GM21360 (cell line): Measurements from ENCODE around the gene ABRACL.
A peak's percentile ranks its signal among the peaks of the same experiment; 100 is the strongest.
"Not testable (repeated sequence)": the region's sequence is repeated elsewhere in the genome, so short reads cannot be mapped to it uniquely, and the experiment has no call there.

Experiments
- ATAC-seq: cut with Tn5 transposase; IDR thresholded peaks from one replicate; pipeline ENCODE4 v1.9.1; 2021; ENCODE audit warnings: mild to moderate bottlenecking, moderate library complexity; ENCODE audit not compliant: unreplicated experiment

The ABRACL gene

DNA sequence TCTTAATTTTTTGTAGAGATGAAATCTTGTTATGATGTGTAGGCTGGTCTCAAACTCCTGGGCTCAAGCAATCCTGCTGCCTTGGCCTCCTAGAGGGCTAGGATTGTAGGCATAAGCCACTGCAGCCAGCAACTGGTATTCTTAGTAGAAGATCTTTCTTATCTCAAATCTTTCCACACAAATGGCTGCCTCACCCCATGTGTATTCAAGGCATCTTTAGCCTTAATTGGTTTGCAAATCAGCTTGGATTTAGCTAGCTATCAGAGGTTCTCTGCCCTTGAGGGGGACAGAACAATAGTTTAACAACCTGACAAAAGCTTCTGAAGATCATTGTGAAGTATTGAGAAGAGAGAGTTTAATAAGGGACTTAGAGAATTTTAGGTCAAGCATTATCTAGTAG is 17.9 kb upstream of the ABRACL start:
- ATAC-seq, result no peak

DNA sequence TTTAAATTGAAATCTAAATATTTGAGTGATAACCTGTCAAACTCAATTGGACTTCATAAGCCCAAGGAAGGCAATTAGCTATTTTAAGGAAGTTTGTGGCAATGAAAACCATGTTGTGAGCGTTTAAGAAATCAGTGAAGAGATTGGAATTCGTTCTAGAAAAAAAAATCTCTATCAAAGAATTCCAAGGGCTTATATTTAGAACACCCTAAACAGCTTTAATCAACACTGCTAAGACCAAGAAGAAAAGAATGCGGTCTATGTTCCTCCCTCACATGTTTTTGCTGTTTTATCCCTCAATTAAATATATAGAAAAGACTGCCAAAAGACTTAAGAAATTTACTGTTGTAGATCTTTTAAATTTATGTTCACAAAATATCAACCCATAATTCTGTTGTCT is 16.6 kb upstream of the ABRACL start:
- ATAC-seq, result no peak

DNA sequence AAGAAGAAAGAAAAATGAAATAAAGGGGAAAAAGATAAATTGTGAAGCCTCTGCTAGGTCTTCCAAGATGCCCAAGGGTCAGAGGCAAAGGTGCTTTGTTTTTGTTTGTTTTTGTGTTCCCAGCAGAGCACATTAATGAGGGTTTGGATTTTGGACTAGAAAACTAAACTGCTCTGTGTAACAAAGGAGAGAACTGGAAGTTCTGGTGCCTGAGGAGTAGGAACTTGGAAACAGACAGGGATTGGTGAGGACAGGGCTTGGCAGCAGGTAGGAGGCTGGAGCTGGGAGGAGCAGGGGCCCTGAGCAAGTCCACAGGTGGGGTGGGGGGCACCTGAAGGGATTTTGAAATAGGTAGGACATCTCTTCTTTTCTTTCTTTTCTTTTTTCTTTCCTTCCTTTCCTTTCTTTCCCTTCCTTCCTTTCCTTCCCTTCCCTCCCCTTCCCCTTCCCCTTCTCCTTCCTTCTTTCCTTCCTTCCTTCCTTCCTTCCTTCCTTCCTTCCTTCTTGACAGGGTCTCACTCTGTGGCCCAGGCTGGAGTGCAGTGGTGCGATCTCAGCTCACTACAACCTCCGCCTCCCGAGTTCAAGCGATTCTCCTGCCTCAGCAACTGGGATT is 15.3 kb upstream of the ABRACL start:
- no peak for ATAC-seq

DNA sequence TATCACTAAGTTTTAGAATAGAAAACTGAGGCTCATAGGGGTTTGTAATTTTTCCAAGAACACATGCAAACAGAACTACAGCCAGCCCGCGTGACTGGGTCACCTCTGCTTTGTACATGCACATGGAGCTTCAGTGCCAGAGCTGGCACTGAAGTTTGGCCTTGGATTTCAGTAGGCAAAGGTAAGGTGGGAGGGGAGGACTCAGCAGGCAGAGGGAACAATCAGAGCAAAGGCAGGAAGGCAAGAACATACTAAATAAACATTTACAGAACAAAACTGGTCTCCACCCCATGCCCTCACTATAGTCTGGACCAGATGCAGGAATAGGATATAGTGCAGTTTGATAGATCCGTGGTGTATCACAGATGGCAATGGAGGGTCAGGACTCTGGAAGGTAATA is 13.6 kb upstream of the ABRACL start:
- ATAC-seq, result no peak

DNA sequence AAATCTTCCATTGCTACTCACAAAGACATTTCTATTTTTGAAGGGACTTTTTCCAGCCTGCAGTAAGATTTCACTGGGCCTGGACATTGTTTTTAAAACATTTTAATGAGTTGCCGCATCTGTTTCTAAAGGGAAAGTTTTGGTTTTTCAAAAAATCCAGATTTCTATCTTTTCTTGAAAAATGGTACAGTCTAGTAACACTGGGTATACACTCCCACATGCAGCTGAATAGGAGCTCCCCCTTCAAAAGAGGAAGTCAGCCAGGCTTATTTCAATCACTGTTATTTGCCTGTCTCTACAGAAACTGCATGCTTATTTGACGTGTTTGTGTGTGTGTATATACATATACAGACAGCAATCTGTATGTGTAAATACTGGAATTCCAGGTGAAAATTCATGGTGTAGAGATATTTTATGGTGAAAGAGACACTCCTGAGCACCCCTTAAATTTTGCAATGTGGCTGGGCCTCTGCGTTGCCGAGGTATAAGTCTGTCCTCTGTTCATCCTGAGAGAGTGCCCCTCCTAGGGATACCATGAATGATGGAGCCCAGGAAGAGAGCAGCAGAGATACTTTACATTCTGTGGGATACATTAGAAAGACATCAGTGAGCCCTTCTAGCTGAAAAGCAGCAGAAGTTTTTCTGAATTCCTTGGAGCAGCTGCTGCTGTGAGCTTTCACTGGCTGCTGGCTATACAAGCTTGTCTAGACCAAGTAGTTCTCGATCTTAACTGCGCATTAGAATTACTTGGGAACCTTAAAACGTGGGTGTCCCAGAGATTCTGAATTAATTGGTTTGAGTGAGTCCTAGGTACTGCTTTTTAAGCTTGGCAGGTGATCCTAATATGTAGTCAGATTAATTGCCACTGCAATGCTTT is 12.0 kb upstream of the ABRACL start:
- peak; percentile 89 for ATAC-seq

DNA sequence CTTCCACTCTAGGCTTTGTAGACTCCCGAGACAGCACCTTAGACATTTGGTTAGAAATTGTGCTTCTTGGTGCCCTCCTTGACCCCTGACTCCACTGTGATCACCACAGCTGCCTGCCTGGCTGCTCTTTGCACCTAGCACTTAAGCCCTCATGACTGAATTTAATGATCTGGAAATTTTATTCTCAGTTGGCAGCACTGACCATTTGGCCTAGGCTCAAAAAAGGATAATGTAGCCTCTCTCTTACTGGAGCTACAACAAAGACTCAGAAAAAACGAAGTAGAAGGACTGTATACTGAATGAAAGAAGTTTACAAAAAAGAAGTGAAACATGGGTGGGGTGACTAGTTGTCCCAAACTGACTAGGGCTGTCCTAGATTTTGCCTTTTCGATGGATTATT is 11.3 kb upstream of the ABRACL start:
- no peak for ATAC-seq

DNA sequence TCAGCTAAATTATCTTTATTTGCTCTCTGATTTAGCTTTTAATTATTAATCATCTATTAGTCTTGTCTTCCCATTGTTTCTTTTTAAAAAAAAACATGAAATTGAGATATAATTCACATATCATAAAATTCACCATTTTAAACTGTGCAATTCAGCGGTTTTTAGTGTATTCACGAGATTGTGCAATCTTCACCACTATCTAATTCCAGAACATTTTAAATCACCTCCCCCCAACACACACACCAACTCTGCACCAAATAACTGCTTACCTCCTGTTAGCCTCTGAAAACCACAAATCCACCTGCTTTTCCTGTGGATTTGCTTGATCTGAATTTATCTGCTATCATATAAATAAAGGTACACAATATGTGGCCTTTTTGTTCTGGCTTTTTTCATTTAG is 8.8 kb upstream of the ABRACL start:
- ATAC-seq, result no peak

DNA sequence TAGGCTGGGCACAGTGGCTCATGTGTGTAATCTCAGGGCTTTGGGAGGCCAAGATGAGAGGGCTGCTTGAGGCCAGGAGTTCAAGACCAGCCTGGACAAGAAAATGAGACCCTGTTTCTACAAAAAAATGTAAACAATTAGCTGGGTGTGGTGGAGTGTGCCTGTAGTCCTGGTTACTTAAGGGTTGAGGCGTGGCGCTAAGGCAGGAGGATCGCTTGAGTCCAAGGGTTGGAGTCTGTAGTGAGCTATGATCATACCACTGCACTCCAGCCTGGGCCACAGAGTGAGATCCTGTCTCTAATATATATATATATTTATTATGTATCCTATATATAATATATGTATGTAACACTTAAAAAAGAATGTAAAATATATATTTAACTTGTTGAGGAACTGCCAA is 7.9 kb upstream of the ABRACL start:
- ATAC-seq, result no peak

DNA sequence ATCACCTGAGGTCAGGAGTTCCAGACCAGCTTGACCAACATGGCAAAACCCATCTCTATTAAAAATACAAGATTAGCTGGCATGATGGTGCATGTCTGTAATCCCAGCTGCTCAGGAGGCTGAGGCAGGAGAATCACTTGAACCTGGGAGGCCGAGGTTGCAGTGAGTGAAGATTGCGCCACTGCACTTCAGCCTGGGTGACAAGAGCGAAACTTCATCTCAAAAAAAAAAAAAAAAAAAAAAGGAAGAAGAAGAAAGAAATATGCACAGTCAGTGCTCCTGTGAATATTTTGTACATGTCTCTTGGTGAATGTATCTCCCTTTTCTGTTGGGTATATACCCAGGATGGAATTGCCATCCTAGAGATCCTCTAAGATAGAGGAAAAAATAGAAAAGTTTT is 3.1 kb upstream of the ABRACL start:
- not testable (repeated sequence) for ATAC-seq

DNA sequence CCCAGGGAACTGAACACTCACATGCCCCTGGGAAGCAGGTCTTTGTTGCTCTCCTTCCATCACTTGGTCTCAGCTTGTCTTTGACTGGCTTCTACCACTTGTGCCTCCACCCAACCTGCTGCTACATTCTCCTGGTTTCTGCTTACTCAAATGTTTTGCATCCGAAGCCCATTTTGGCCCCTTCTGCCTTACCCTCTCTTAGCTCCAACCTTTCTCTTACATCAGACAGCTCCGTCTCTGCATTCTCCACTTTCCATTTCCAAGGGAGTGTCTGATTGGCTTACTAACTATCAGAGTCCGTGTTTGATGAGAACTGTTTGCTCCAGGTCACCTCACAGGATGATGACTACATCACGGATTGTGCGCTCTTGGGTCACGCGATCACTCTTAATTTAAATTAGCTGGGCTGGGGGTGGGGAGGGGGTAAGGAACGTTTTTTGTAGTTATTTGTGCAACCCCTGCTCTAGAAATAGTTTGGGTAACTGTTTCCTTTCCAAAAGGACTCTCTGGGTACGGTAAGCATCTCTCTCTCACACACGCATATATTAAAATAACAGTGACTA is 844 bp upstream of the ABRACL start:
- peak; percentile 30 for ATAC-seq

DNA sequence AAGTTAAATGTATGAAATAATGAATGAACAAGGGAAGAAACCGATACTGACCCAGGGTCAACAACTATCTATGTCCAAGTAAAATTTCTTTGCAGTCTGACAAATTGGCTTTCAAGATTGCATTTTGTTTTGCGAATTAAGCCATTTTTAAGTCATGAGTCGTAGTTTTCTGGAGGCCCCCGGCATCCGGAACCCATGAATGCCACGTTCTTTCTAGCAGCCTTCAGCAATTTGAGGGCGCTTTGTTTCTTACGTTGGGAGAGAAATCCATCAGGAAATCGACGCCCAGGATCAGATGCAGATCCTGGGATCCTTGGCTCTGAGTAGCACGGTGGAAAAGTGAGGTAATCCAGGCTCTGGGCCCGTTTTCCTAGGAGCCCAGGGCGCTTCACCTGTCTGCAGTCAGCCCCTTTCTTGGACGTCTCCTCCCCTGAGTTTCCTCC is 309 bp upstream of the ABRACL start:
- ATAC-seq, result no peak

DNA sequence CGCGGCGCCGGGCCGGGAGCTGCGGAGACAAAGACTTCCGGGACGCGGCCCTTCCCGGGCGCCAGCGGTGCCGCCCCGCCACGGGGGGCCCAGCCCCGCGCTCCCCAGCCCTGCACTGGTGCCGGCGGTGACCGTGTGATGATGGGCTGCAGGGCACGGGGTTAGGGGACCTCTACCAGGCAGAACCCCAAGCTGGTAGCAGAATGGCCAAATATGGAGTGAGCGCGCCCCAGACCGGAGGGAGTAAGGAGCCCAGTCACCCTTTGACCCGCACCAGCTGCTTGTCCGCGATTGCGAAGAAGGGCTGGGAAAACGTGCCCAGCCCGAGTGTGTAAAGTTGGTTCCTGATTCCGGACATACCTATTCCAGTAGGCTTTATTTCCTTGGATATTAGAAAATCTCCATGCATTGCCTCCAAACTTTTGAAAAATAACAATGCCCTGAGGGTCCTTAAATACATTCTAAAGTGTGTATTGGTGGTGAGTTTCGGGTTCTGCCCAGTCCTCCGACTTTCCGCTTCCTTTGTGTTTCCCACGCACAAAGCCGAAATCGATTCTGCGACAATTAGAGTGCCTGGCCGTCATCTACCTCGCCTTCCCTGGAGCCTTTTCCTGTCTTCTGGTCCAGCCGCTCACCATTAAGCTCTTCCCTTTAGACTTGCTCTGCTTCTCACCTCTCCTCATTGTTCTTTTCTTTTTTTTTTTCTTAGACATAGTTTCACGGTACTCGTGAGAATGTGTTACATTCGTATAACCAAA is 1.1 kb downstream of the ABRACL start:
- peak; percentile 27 for ATAC-seq

DNA sequence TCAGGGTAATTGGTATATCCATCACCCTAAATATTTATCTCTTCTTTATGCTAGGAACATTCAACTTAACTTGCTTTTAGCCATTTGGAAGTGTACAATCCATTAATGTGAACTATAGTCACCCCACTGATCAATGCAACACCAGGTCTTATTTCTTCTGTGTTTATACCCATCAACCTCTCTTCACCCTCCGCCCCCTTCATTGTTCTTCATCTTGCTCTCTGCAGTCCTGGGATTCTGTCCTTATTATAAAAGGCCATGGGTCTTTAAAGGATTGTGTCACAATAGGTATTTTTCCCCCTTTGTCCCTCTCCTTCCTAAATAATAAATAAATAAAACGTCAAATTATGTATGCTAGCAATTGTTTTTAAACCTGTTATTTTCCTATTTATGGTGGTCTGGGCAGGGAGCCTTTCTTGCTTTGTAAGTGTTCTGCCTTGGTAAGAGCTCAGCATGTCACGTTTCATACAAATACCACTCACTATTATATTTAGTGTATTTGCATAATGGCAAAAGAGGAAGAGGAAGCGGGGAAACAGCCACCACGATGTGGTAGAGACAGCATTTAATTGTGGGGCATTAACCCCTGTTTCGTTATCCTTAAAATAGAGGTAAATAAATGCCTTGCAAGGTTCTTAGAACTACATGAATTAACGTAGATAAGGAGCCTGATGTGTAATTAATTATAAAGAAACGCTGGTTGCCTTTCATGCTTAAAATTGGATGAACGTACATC is 1.9 kb downstream of the ABRACL start:
- peak; percentile 38 for ATAC-seq

DNA sequence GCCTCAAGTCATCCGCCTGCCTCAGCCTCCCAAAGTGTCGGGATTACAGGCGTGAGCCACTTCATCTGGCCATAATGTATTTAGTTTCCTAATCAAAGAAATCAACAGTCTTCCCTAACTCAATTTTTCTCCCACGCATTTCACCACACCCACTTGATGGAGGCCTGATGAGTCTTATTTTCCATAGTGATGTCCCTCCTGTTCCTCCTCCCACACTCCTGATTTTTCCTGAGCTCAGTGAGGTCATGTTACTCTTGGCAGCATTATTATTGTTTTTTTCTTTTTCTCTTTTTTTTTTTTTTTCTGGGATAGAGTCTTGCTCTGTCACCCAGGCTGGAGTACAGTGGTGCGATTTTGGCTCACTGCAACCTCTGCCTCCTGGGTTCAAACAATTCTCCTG is 8.9 kb downstream of the ABRACL start:
- no peak for ATAC-seq

DNA sequence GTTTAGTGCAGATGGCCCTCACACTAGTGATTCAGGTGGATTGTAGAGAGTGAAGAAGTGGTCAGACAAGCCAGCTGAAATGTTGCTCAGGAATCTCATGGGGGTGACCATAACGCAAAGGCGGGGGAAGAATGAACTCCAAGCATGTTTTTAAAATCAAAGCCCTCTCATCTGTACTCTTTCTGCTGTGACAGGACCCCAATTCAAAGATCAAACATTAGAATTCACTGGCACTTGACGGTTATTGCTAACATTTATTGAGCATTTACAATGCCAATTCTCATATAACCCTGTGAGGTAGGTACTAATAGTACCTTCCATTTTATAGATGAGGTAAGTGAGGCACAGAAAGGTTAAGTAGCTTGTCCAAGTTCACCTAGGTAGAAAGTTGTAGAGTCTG is 15.7 kb downstream of the ABRACL start:
- no peak for ATAC-seq

DNA sequence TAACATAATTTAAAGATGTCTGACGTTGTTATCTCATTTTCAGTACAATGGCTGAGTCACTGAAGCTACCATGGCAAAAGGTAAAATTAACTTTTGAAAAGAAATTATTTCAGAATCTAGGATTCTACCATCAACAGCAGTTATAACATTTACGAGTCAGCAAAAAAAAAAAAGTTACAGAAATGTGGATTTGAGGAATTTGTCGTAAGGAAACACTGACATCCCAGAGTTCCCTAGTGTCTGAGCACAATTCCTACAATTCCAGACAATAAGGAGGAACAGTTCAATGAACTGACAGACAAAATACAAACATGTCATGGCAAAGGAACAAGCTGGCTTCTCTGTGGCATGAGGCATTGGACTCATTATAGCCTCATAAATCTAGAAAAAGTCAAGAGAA is 19.1 kb downstream of the ABRACL start:
- no peak for ATAC-seq

DNA sequence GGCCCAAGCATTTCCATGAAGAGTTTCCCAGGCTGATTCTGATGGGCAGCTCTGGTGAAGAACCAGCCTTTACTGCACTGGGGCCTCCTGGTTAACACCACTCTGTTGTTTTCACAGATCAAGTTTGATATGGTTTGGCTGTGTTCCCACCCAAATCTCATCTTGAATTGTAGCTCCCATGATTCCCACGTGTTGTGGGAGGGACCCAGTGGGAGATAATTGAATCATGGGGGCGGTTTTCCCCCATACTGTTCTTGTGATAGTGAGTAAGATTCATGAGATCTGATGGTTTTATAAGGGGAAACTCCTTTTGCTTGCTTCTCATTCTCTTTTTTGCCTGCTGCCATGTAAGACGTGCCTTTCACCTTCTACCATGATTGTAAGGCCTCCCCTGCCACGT is 20.4 kb downstream of the ABRACL start:
- not testable (repeated sequence) for ATAC-seq

DNA sequence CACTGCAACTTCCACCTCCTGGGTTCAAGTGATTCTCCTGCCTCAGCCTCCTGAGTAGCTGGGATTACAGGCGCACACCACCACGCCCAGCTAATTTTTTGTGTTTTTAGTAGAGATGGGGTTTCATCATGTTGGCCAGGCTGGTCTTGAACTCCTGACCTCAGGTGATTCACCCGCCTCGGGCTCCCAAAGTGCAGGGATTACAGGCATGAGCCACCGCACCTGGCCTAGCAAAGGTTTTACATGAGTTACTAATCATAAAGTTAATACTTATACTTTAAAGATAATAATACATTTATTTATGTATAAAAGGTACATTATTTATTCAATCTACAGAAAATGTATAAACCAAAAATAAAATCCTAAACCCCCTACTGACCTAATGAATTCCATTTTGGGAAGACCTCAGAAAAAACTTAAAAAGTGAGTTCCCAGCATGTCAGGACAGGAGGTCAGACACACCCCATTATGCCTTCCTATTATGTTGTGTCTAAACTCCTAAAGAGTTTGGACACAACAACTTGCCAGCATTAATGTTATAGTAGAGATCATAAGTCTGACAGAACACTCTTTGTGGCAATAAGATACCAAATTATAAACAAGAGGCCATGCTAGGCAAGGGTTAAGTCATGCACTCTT is 21.7 kb downstream of the ABRACL start:
- not testable (repeated sequence) for ATAC-seq

DNA sequence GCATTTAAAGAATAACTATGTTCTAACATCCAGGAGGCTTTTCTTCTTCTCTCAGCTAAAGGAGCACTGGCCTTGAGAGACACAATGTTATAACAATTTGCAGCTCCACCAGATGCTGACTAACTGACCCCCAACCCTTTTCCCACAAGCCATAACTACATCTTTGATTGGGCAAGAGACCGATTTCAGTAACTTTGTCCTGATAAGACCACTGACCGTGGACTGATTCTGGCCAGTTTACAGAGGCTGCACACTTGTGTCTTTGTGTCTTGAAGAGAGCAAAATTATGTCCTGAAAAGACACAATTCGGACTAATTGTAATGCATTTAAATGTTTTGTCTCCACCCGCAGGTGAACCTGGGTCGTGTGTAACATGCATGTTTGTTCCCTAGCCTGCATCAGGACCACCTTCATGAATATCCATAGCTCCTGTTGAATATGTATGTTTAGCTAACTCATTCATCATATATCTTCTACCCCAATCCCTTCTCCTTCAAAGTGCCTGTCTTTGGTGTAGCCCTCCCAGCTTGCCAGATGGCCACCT is 22.3 kb downstream of the ABRACL start:
- ATAC-seq, result no peak
